Endothelial cell of umbilical vein (primary cell): ENCODE measurements around the gene EVI5. TPM values are rescaled to one million over a fixed set of nuclear protein-coding genes. Genes with fewer than 3 reads are reported as not detected.

Experiments
- BruUV-seq: library from RNA; stranded (reverse); fragments of 400-500 nt; replicated peaks from 2 replicates; lab custom pipeline; 2021; lab: Mats Ljungman, UMichigan
- CTCF ChIA-PET: fragments of 300-600, 350-600 bp; sonication (Branson Sonifier 250); formaldehyde crosslinking; loops from one replicate; lab custom pipeline; 2021; ENCODE audit warnings: antibody characterized with exemption, inconsistent platforms; lab: Charles Lee
- POLR2A ChIA-PET: fragments of 300-600, 350-600 bp; sonication (Branson Sonifier 250); formaldehyde crosslinking; loops from one replicate; lab custom pipeline; 2021; ENCODE audit warnings: antibody characterized with exemption, inconsistent platforms; lab: Charles Lee
- DNase-seq: peaks from one replicate; pipeline ENCODE4 v3.0.0-alpha.2; 2011; ENCODE audit warnings: low read depth, low spot score
- FAIRE-seq: peaks from 2 replicates; lab custom pipeline; 2011; peaks lifted over from hg19 to GRCh38; lab: Jason Lieb, UNC
- H2AFZ ChIP-seq: 2 replicates; pipeline ENCODE4 v1.6.0; 2012; ENCODE audit warnings: low read depth, low read length, control low read depth, inconsistent platforms
- H3K27ac ChIP-seq: 2 replicates; pipeline ENCODE4 v1.5.1; 2011; ENCODE audit warnings: low read depth, mild to moderate bottlenecking, control low read depth, low read length, moderate library complexity; ENCODE audit not compliant: insufficient read depth
- H3K27me3 ChIP-seq, 2 experiments: 2 replicates each; pipeline versions ENCODE4 v1.6.0 to v1.6.1; 2011; ENCODE audit warnings: low read length in 2 of 2, mixed read lengths in 1 of 2; ENCODE audit not compliant: control insufficient read depth in 2 of 2, insufficient read depth in 2 of 2
- H3K36me3 ChIP-seq, 2 experiments: 2 replicates in 1 of 2; 3 replicates in 1 of 2; pipeline ENCODE4 v1.5.1; 2011; ENCODE audit warnings: low read length in 2 of 2, mild to moderate bottlenecking in 1 of 2, moderate library complexity in 1 of 2; ENCODE audit not compliant: control insufficient read depth in 2 of 2, insufficient read depth in 2 of 2; ENCODE audit errors: extremely low read depth in 1 of 2
- H3K4me1 ChIP-seq: 3 replicates; pipeline ENCODE4 v1.5.1; 2011; ENCODE audit warnings: mild to moderate bottlenecking, low read length; ENCODE audit not compliant: control insufficient read depth, insufficient read depth; ENCODE audit errors: extremely low read depth
- H3K4me2 ChIP-seq: 2 replicates; pipeline ENCODE4 v1.6.1; 2011; ENCODE audit warnings: low read length, control low read depth, mixed read lengths; ENCODE audit not compliant: insufficient read depth
- H3K4me3 ChIP-seq, 3 experiments: fragments of 200-600 bp in 1 of 3; sonication (generic), shearing (Covaris generic) in 1 of 3; replicated peaks in 1 of 3; 2 replicates each; pipeline ENCODE4 v1.5.1; 2011 to 2016; ENCODE audit warnings: control low read depth in 3 of 3, low read length in 3 of 3, mild to moderate bottlenecking in 2 of 3, inconsistent platforms in 1 of 3, low read depth in 1 of 3, moderate library complexity in 1 of 3; ENCODE audit not compliant: insufficient read depth in 1 of 3
- H3K79me2 ChIP-seq: 2 replicates; pipeline ENCODE4 v1.6.0; 2012; ENCODE audit warnings: low read length, inconsistent platforms; ENCODE audit not compliant: control insufficient read depth, insufficient read depth
- H3K9ac ChIP-seq: replicated peaks from 2 replicates; pipeline ENCODE3; 2011; ENCODE audit warnings: low read length, control low read depth; ENCODE audit not compliant: insufficient read depth; ENCODE audit errors: extremely low read depth
- H3K9me1 ChIP-seq: replicated peaks from 3 replicates; pipeline ENCODE4 v1.6.0; 2011; ENCODE audit warnings: mild to moderate bottlenecking, low read length; ENCODE audit not compliant: control insufficient read depth, insufficient read depth; ENCODE audit errors: extremely low read depth
- H3K9me3 ChIP-seq: replicated peaks from 2 replicates; pipeline ENCODE4 v1.5.1; 2012; ENCODE audit warnings: low read length, inconsistent platforms; ENCODE audit not compliant: control insufficient read depth, insufficient read depth
- H4K20me1 ChIP-seq: replicated peaks from 2 replicates; pipeline ENCODE3; 2011; ENCODE audit warnings: mild to moderate bottlenecking, low read length; ENCODE audit not compliant: control insufficient read depth, insufficient read depth; ENCODE audit errors: extremely low read depth
- EZH2 ChIP-seq: IDR thresholded peaks from 2 replicates; pipeline ENCODE4 v1.6.1; 2012; ENCODE audit warnings: borderline replicate concordance, low read depth, mild to moderate bottlenecking, moderate library complexity, low read length, inconsistent platforms; ENCODE audit not compliant: severe bottlenecking
- FOS ChIP-seq: IDR thresholded peaks from 2 replicates; pipeline ENCODE4 v1.6.1; 2011; ENCODE audit warnings: mild to moderate bottlenecking, low read length, moderate library complexity, borderline replicate concordance; ENCODE audit not compliant: insufficient read depth
- GATA2 ChIP-seq: IDR thresholded peaks from 2 replicates; pipeline ENCODE4 v1.7.0; 2011; ENCODE audit warnings: low read depth, mild to moderate bottlenecking, moderate library complexity, mixed read lengths, low read length; ENCODE audit not compliant: insufficient read length, insufficient read depth
- JUN ChIP-seq: IDR thresholded peaks from 2 replicates; pipeline ENCODE4 v1.6.1; 2011; ENCODE audit warnings: borderline replicate concordance, low read depth; ENCODE audit not compliant: insufficient read length, insufficient read depth
- MAX ChIP-seq: IDR thresholded peaks from 2 replicates; pipeline ENCODE4 v1.6.1; 2011; ENCODE audit not compliant: insufficient read depth, insufficient read length
- MYC ChIP-seq: IDR thresholded peaks from one replicate; pipeline ENCODE4 v1.6.1; 2011; ENCODE audit warnings: mild to moderate bottlenecking, low read depth, low read length
- POLR2A ChIP-seq: IDR thresholded peaks from 2 replicates; pipeline ENCODE4 v1.6.1; 2012; ENCODE audit warnings: low read depth, mild to moderate bottlenecking, control low read depth, low read length
- POLR2AphosphoS5 ChIP-seq: IDR thresholded peaks from 2 replicates; pipeline ENCODE4 v1.6.1; 2012; ENCODE audit warnings: low read depth, mild to moderate bottlenecking, control low read depth, low read length, moderate library complexity; ENCODE audit not compliant: insufficient read depth
- dilution Hi-C: fragments of 300-500 bp; cut with MboI; formaldehyde crosslinking; loops from one replicate; pipeline ENCODE4 v1.15.0; 2019; ENCODE audit warnings: low sequenced_read_pairs; ENCODE audit not compliant: extremely low pct_ligation_motif_present
- intact Hi-C: fragments of 100-400 bp; cut with micrococcal nuclease; formaldehyde crosslinking; loops from one replicate; pipeline ENCODE4 v1.10.0; 2022
- polyA plus RNA-seq, 4 experiments: library from polyadenylated mRNA; depleted of rRNA in 3 of 4; stranded (reverse) in 3 of 4; unstranded in 1 of 4; fragments of >200 nt; gene quantifications; 2 replicates each; pipeline versions ENCODE4 v1.2.1 to v1.2.3, GENCODE V29; 2011 to 2012; ENCODE audit warnings: missing spikeins in 1 of 4
- total RNA-seq: library from RNA; stranded (reverse); gene quantifications from 2 replicates; pipeline ENCODE4 v1.2.3, GENCODE V29; 2021
- TF ChIP-seq, protein P1 (sequence below), 2 donors: IDR thresholded peaks; 1 replicate in 1 of 2; 2 replicates in 1 of 2; pipeline ENCODE4 v1.5.1; 2011; ENCODE audit warnings: low read length in 2 of 2, mild to moderate bottlenecking in 2 of 2, moderate library complexity in 2 of 2, control low read depth in 1 of 2, inconsistent platforms in 1 of 2, low read depth in 1 of 2; ENCODE audit not compliant: insufficient read depth in 1 of 2; ENCODE audit errors: extremely low read depth in 1 of 2

EVI5 gene
- total and polyA plus RNA-seq, 2 donors (not counting 3 experiments of a cell fraction or from before 2014, with no cell fraction given): 5.0 to 26.2 TPM

GRCh38 chr1:92820024-92820423 is 35.1 kb upstream of the EVI5 start:
- POLR2A ChIA-PET: no interaction called here
- intact Hi-C loops: no loop called here
- Histone ChIP-seq H3K9me1 (no peaks in the 10 kb centered on the region), H3K27me3 (no peaks in the 10 kb centered on the region), H3K4me1 (no peaks in the 10 kb centered on the region), H3K79me2 (no peaks in the 10 kb centered on the region), H4K20me1 (no peaks in the 10 kb centered on the region), H2AFZ (no peak overlapping the region), H3K36me3 (no peaks in the 10 kb centered on the region), H3K4me3 (no peak overlapping the region), H3K9ac (no peak overlapping the region), H3K4me2 (no peak overlapping the region), H3K9me3 (no peaks in the 10 kb centered on the region), H3K27ac (no peak overlapping the region)
- CTCF ChIA-PET: interaction anchor here (2.8 kb wide), 1 partner anchor 72 kb away, joined by 151 read pairs; no protein-coding TSS in a partner anchor
- dilution Hi-C loops: no loop called here
- no peak for TF ChIP-seq FOS
- TF ChIP-seq EZH2: no peak
- no peak for TF ChIP-seq MYC
- no peak for TF ChIP-seq POLR2A
- no peak for TF ChIP-seq MAX
- TF ChIP-seq POLR2AphosphoS5: no peak
- TF ChIP-seq GATA2: no peak
- TF ChIP-seq, protein P1, sequence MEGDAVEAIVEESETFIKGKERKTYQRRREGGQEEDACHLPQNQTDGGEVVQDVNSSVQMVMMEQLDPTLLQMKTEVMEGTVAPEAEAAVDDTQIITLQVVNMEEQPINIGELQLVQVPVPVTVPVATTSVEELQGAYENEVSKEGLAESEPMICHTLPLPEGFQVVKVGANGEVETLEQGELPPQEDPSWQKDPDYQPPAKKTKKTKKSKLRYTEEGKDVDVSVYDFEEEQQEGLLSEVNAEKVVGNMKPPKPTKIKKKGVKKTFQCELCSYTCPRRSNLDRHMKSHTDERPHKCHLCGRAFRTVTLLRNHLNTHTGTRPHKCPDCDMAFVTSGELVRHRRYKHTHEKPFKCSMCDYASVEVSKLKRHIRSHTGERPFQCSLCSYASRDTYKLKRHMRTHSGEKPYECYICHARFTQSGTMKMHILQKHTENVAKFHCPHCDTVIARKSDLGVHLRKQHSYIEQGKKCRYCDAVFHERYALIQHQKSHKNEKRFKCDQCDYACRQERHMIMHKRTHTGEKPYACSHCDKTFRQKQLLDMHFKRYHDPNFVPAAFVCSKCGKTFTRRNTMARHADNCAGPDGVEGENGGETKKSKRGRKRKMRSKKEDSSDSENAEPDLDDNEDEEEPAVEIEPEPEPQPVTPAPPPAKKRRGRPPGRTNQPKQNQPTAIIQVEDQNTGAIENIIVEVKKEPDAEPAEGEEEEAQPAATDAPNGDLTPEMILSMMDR (IDR thresholded peaks at IDR 0.05; ENCODE audit: extremely low read depth in 1 of 2, insufficient read depth in 1 of 2, low read depth in 1 of 2, low read length in 2 of 2): no peak
- no peak for TF ChIP-seq JUN
- FAIRE-seq (no peak), DNase-seq (no peak)
- BruUV-seq: no TSS peak
